ENCODE results near the gene RNF217.

- TF ChIP-seq CTCF (IDR thresholded peaks at IDR 0.05) = no peak
- TF ChIP-seq POLR2A (IDR thresholded peaks at IDR 0.05) = no peak
These were observed 137.9 kb downstream of the RNF217 start for GRCh38 chr6:125100074-125100652.

Data from body of pancreas (tissue), 4 donors.